GM20431 (cell line): ENCODE measurements around the gene ATP8B3.

Experiments used
- in situ Hi-C: fragments of 300-500 bp; cut with MseI, MboI; formaldehyde crosslinking; loops from one replicate; pipeline ENCODE4 v1.15.0; 2020; ENCODE audit warnings: low sequenced_read_pairs; ENCODE audit not compliant: unreplicated experiment

Gene ATP8B3

DNA sequence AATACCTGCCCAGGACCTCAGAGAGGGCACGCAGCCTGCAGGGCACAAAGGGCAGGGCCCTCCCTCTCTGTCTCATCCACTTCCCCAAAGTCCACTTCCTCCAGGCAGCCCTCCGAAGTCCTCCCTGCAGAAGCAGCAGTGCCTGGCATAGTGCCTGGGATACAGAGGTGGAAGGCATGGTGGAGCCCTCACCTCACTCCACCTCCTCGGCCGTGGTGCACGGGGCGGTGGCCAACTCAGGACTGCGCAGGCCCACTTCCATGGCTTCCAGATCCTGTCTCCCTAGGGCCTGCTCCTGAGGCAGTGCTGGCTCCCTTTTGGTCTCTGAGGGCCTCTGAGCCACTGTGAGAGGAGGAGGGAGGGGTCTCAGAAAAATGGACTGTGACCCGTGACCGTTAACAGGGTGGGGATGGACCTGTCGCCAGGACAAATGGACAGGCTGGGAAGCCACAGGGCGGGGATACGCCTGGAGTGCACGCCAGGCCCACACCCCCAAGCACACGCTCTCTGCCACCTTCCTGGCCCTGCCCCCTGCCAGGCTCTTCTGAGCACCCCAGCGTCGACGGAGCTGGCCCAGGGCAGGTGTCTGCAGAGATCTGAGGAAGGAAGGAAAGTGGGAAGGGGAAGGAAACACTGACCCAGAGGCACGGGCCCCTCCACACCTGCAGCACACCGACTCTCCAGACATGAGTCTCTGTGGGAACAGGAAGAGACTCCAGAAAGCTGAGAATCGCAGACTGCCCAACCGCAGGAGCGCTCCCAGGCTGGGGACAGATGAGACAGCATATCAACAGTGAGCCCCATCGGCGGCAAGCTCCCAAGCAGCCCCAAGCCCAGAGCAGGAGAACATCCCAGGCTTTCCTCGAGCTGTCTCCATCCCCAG, 27.8 kb upstream of the ATP8B3 start:
- in situ Hi-C loops, result no loop called here

DNA sequence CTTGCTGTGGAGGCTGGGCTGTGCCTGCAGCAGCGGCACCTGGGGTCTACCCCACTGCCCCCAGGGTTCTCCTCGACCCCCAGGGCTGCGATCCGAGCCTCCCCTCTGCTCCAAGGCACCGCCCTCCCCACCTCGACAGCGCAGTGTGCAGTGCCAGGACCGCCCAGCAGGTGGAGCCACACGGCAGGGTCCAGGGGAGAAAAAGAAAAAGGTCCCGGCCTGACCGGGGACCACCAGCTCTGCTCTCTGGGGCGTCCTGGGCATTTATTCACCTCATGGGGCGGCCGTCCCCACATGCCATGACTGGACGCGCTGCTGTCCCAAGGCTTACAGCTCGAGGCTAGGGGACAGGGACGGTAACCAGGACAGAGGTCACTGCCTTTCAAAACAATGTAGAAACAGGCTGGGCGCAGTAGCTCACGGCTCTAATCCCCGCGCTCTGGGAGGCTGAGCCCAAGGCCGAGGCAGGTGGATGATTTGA, 25.6 kb upstream of the ATP8B3 start:
- in situ Hi-C loops, result no loop called here

GRCh38 chr19:1837222-1837565, 25.1 kb upstream of the ATP8B3 start:
- in situ Hi-C loops, result no loop called here

- in situ Hi-C loops, result no loop called here
Measured at GRCh38 chr19:1836458-1837221, 24.6 kb upstream of the ATP8B3 start.

DNA sequence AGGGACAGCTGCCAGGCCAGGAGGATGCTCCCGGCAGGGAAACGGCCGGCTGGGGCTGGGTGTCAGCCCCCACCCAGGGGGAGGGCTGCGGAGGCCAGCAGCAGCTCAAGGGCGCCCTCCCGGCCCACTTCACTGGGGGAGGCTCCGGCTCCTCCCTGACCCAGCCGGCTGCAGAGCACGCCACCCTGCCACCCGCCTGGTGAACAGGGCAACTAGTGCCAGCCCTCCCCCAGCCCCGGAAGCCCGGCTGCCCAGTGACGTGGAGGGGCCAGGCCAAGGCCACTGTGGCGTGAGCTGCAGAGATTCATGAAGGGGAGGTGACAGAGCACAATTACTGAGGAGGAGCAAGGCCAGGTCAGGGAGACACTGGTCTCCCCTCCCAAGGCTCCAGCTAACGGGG, 21.5 kb upstream of the ATP8B3 start:
- in situ Hi-C loops, result no loop called here

- in situ Hi-C loops, result no loop called here
Measured at GRCh38 chr19:1832046-1832663, 20.1 kb upstream of the ATP8B3 start.

DNA sequence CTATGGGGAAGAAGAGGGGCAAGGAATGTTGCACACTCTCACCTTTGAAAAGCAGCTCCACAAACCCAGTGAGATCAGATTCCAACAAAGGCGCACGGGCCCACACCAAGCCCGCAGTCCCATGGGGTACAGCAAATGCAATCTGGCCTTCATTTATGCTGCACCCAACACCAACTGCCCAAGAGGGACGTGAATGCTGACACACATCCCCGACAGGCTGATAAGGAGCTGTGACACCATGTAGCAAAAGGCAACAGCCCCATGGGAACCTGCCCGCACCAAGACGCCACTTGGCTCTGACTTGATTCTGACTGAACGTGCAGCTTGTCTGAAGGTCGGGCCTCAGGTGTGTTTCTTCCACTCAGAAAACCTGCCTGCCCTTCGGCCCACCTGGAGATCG, 18.9 kb upstream of the ATP8B3 start:
- in situ Hi-C loops, result no loop called here

DNA sequence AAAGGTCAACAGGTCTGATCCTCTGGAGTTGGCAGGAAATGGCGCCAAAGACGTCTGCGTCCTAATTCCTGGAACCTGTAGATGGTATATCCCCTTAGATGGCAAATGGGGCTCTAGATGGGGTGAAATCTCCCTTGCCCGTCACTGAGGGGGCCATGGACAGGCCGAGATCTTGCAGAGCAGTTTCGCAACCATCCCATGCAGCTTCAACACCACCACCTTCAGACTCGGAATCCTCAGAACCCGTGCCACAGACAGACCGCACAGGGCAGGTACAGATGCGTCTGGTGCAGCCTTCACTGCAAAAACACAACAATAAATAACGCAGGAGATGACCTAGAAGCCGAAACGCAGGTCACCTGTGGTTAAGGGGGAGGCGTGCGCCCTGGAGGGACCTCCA, 18.5 kb upstream of the ATP8B3 start:
- in situ Hi-C loops, result no loop called here

- in situ Hi-C loops, result no loop called here
Measured at GRCh38 chr19:1829958-1830357, 17.9 kb upstream of the ATP8B3 start.

- in situ Hi-C loops, result no loop called here
Measured at GRCh38 chr19:1828279-1829238, 16.5 kb upstream of the ATP8B3 start.

GRCh38 chr19:1827566-1828278, 15.6 kb upstream of the ATP8B3 start:
- in situ Hi-C loops, result no loop called here

GRCh38 chr19:1826557-1827521, 14.8 kb upstream of the ATP8B3 start:
- in situ Hi-C loops, result no loop called here

- in situ Hi-C loops, result no loop called here
Measured at GRCh38 chr19:1825909-1826556, 14.0 kb upstream of the ATP8B3 start.

DNA sequence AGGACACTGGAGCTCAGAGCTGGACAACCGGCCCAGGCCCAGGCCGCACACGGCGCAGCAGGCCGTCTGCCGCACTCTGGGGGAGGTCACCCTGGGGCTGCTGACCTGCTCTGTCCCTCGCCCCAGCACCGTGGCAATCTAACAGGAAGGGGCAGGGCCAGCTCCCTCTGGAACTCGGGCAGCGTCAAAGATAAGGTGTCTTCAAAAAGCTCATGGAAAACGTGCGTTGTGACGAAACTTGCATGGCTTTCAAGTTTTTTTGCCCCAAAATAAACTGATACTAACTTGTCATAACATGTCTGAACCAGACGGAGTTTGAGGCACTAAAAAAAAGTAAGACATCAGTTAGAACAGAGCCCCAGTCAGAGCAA, 12.2 kb upstream of the ATP8B3 start:
- in situ Hi-C loops, result no loop called here

- in situ Hi-C loops, result no loop called here
Measured at GRCh38 chr19:1823539-1824251, 11.6 kb upstream of the ATP8B3 start.

- in situ Hi-C loops, result no loop called here
Measured at GRCh38 chr19:1823020-1823419, 10.9 kb upstream of the ATP8B3 start.

- in situ Hi-C loops, result no loop called here
Measured at GRCh38 chr19:1822210-1822609, 10.1 kb upstream of the ATP8B3 start.
